Measurements from ENCODE around the gene JAZF1. TPM values are rescaled to one million over a fixed set of nuclear protein-coding genes. Genes with fewer than 3 reads are reported as not detected.

Gene JAZF1
- total RNA-seq, 4 donors from 2014 or later: 4.7 to 8.1 (median 5.7) TPM

DNA sequence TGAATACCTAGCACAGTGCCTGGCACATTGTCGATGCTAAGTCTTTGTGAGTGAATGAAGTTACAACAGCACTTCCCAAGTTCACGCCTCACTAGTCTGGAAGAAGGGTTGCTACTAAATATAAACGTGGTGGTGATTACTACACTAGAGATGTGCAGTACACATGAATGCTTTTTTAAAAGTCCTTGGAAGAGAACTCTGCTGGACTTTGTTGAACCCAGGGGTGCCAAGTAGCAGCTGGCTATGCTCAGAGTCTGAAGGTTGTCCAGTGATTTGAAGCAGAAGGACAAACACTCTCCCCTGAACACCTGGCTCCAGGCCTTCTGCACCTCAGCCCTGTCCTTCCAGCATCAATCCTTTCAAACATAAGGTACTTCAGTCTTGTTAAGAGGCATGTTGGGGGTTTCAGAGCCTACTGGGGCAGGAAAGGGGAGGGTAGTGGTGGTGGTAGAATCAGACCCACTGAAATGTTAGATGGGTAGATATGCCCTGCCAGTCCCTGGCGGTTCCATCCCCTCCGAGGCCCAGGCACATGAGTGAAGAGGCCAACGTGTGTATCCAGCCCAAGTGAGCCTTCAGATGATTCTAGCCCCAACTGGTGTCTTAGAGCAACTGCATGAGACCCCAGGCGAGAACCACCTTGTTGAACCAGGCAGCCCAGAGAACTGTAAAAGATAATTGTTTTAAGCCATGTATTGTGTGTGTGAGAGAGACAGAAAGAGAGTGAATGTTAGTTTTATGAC lies 346.2 kb downstream of the JAZF1 start:
- TF ChIP-seq, protein P1, sequence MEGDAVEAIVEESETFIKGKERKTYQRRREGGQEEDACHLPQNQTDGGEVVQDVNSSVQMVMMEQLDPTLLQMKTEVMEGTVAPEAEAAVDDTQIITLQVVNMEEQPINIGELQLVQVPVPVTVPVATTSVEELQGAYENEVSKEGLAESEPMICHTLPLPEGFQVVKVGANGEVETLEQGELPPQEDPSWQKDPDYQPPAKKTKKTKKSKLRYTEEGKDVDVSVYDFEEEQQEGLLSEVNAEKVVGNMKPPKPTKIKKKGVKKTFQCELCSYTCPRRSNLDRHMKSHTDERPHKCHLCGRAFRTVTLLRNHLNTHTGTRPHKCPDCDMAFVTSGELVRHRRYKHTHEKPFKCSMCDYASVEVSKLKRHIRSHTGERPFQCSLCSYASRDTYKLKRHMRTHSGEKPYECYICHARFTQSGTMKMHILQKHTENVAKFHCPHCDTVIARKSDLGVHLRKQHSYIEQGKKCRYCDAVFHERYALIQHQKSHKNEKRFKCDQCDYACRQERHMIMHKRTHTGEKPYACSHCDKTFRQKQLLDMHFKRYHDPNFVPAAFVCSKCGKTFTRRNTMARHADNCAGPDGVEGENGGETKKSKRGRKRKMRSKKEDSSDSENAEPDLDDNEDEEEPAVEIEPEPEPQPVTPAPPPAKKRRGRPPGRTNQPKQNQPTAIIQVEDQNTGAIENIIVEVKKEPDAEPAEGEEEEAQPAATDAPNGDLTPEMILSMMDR (IDR thresholded peaks at IDR 0.05): no peak
- TF ChIP-seq POLR2A (IDR thresholded peaks at IDR 0.05): no peak
- H3K4me3 ChIP-seq (ENCODE audit: low read depth, poor library complexity, severe bottlenecking): no peak overlapping the region
- intact Hi-C loops (cut with DNase I; ENCODE audit: low total_unique reads): no loop called here
- WGBS, 2 donors: 77 to 83% methylated on average over 7 of the region's 7 CpGs
- no peak for DNase-seq (ENCODE audit: low spot score in 2 of 2)

DNA sequence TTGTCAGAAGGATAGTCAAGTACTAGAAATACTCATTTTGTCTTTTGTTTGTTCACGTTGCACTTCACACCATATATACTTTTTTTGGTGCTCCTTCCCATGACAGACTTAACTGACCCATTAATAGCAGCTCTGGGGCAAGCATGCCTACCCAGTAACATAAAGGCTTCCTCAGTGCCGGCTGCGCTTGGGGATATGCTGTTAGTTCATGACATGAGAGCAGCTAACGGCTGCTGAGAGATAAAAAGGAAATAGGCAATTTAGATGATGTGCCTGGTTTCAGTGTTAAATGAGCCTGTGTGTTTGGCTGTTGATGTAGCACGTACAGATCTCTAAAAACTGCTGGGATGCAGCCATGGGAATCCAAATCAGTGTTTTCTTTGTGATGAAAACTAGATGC lies 354.2 kb downstream of the JAZF1 start:
- intact Hi-C loops (cut with DNase I; ENCODE audit: low total_unique reads): no loop called here
- DNase-seq (ENCODE audit: low spot score in 2 of 2): no peak
- WGBS, 2 donors: 81% methylated on average over 5 of the region's 5 CpGs
- TF ChIP-seq, protein P1 (IDR thresholded peaks at IDR 0.05): no peak
- no peak overlapping the region for H3K4me3 ChIP-seq (ENCODE audit: low read depth, poor library complexity, severe bottlenecking)

DNA sequence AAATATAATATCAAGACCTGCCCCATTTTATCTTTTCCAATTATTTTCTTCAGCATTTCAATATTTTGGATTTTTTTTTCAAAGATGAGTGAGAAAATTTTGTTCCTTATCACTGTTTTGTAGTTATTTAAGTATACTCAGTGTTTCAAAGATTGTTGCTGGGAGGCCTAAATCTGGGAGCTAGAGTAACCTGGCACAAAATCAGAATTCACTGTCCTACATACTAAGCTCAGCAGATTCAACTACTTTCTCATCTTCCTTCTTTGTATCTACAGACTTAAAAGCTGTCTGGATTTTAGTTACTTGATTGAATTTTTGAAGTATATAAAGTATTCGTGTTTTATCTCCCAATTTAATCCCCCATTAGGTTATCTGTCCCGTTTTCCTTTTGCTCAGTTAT lies 354.7 kb downstream of the JAZF1 start:
- no peak overlapping the region for H3K4me3 ChIP-seq (ENCODE audit: low read depth, poor library complexity, severe bottlenecking)
- 68 to 82% methylated on average over 2 of the region's 2 CpGs for WGBS, 2 donors
- DNase-seq (ENCODE audit: low spot score in 2 of 2): no peak
- no peak for TF ChIP-seq POLR2A (IDR thresholded peaks at IDR 0.05)
- TF ChIP-seq, protein P1 (IDR thresholded peaks at IDR 0.05): no peak
- intact Hi-C loops (cut with DNase I; ENCODE audit: low total_unique reads): no loop called here

- H3K4me3 ChIP-seq (ENCODE audit: low read depth, poor library complexity, severe bottlenecking): no peak overlapping the region
- intact Hi-C loops (cut with DNase I; ENCODE audit: low total_unique reads): no loop called here
- TF ChIP-seq, protein P1 (IDR thresholded peaks at IDR 0.05): no peak
- no peak for TF ChIP-seq POLR2A (IDR thresholded peaks at IDR 0.05)
- 91% methylated on average over 2 of the region's 2 CpGs for WGBS, 2 donors
- DNase-seq (ENCODE audit: low spot score in 2 of 2): no peak
Observed at GRCh38 chr7:27822245-27822644, 358.4 kb downstream of the JAZF1 start.

DNA sequence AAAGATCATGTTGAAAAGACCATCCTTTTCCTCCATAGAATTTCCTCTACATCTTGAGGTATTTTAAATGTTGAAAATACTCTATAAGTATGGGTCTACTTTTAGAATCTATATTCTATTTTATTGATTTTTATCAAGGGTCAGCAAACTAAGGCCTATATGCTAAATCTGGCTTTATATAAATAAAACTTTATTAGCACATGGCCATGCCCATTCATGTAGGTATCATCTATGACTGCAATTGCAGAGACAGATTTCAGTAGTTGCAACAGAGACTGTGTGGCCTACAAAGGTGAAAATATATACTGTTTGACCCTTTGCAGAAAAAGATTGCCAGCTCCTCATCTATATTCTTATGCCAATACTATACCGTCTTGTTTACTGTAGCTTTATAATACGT lies 367.9 kb downstream of the JAZF1 start:
- intact Hi-C loops (cut with DNase I; ENCODE audit: low total_unique reads): no loop called here
- DNase-seq (ENCODE audit: low spot score in 2 of 2): no peak
- no peak for TF ChIP-seq POLR2A (IDR thresholded peaks at IDR 0.05)
- TF ChIP-seq, protein P1 (IDR thresholded peaks at IDR 0.05): no peak
- 89 to 91% methylated on average over 2 of the region's 2 CpGs for WGBS, 2 donors
- no peak overlapping the region for H3K4me3 ChIP-seq (ENCODE audit: low read depth, poor library complexity, severe bottlenecking)

DNA sequence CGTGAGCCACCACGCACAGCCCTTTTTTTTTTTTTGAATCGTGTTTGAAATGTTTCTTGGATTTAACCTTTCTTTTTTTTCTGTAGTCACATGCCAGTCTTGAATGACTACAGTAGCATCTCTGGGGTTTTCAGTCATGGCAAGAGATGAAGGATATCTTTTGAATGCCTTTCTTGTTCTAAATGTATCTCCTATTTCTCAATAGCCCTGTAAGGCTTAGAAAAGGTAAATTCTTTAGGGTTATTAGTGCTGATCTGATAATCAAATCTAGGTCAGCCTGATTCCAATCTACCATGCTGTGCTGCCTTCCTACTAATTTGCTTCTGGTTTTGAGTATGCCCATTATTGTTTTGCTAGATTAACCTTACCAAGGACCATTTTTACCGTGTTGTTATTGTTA lies 370.4 kb downstream of the JAZF1 start:
- TF ChIP-seq, protein P1 (IDR thresholded peaks at IDR 0.05): no peak
- no peak for TF ChIP-seq POLR2A (IDR thresholded peaks at IDR 0.05)
- no peak for DNase-seq (ENCODE audit: low spot score in 2 of 2)
- no peak overlapping the region for H3K4me3 ChIP-seq (ENCODE audit: low read depth, poor library complexity, severe bottlenecking)
- WGBS, 2 donors: 86 to 88% methylated on average over 4 of the region's 4 CpGs
- intact Hi-C loops (cut with DNase I; ENCODE audit: low total_unique reads): no loop called here
